Occipital lobe (tissue), 2 donors: Measurements from ENCODE around the gene RPL37A. TPM values are rescaled to one million over a fixed set of nuclear protein-coding genes. Genes with fewer than 3 reads are reported as not detected.

Experiments
- DNase-seq: peaks from one replicate; lab custom pipeline; 2025; lab: John Stamatoyannopoulos, UW
- total RNA-seq: library from RNA; depleted of rRNA; stranded (reverse); fragments of >200 nt; gene quantifications from one replicate; pipeline ENCODE4 v1.2.3, GENCODE V29; 2014

Gene RPL37A
- total RNA-seq, 1 donor from 2014 or later: 3,318 TPM

DNA sequence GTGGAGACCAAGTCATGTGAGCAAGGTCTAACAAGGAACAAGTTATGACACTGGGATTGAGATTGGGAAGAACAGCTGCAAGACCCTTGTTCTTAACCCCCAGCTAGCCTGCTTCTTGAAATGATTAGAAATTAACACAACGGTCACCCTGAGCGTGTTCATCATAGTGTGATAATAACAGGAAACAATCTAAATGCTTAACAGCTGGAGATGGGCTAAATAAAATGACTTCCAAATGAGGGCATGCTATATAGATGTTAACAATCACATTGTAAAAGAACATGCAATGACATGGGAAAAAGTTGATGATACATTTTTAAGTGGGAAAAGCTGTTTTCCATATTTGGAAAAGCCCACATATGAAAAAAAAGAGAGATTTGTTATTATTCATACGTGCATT lies 47.6 kb downstream of the RPL37A start:
- DNase-seq: no peak

DNA sequence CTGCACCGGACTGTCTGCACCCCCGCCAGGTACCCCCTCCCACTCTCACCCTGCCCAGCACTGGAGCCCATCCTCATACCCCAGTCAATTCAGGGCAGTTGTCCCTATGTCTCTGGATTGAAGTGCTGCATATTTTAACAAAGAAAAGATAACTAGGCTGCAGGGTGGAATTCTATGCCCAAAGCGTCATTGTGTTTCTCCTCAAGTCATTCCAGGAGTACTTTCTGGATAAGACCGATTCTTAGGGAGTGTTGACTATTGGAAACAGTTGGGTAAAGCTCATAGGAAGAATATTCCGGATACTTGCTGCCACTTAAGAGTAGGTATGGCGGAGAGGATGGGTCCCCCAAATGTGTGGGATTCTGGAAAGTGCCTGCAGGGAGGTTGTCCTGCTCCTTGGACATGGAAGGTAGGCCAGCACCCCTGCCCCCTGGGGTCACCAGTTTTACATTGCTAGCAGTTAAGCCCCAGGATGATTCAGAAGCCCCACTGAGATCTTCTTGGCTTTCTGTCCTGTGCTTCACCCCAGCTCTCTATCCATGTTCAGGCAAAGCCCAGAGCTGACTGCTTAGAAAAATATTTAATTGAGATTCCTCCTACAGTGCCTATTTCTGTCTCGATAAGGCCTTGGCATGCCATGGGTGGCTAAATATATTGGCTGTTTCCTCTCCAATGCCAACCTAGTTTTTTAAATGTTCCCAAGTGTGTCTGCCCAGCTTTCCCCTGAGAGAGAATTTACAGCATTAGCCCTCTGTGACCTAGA lies 48.2 kb downstream of the RPL37A start:
- no peak for DNase-seq

DNA sequence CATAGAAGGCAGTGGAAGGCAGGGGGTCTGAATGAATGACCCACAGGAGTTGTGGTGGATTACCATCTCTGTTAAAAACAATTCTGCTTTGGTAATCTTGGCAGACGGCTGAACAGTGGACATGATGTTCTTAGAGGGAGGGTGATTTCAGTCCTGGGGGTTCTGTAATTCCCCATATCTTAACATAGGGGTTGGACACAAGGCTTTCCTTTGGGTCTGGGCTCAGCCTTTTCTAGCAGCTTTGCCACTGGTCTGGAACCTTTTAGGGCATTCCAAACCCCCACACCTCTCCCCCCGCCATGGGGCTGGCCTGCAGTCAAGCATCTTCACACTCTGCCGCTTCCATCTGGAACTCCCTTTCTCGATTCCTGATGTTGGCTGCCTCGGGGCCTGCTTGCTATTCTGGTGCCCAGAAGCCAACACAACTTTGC lies 50.3 kb downstream of the RPL37A start:
- DNase-seq: peak; percentile 25

DNA sequence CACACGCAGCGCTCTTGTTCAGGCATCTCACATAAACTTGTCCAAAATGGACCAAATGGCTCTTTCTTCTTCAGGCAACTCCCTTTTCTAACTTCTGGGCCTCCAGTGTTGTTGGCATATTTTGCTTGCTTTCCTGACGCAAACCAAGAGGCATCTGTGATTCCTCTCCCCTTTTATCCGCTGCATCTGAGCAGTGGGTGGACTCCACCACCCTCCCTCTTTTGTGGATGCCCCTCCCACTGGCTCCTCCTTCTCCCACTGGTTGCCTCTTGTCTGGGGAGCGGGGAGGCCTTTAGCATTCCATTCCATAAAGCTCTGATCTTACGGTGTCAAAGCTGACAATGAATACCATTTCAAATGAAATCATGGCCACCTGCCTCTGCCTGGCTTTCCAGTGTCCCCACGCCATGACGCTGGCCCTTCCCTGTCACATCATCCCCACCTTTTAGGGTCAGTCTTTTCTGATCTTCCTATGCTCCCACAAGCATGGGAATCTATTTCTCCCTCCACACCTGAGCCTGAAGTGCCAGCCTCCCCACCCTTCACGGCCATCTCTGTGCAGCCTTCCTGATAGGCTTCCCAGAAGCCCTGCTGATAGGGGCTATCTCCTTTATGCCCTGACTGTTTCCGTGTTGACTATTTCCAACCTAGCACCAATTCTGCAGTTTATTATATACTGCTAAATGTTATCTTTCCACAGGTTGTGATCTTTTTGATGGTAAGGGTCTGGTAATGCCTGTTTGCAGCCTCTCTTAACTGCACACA lies 51.5 kb downstream of the RPL37A start:
- DNase-seq: no peak

- no peak for DNase-seq
Observed at GRCh38 chr2:216551234-216552068, 52.8 kb downstream of the RPL37A start.

GRCh38 chr2:216553093-216553478 lies 54.4 kb downstream of the RPL37A start:
- no peak for DNase-seq

Other genes starting within 250 kb of the RPL37A start
- 8.7 TPM for gene MARCHF4, start 126.4 kb upstream of the RPL37A start, total RNA-seq
- 11.4 TPM for gene SMARCAL1, start 86.4 kb upstream of the RPL37A start, total RNA-seq
- 213 TPM for gene IGFBP2, start 134.6 kb downstream of the RPL37A start, total RNA-seq
- 17.2 TPM for gene IGFBP5, start 196.7 kb downstream of the RPL37A start, total RNA-seq